ENCODE data around the gene GREB1L.

GREB1L gene

GRCh38 chr18:21391074-21391673 is 149.1 kb downstream of the GREB1L start:
- H3K79me2 ChIP-seq (ENCODE audit: low read length) = no peaks in the 10 kb centered on the region
- no peaks in the 10 kb centered on the region for H3F3A ChIP-seq (ENCODE audit: insufficient read depth, low read length)
- H3K27ac ChIP-seq (ENCODE audit: low read length) = no peak overlapping the region
- no peak overlapping the region for H2AFZ ChIP-seq (ENCODE audit: low read length)
- no peaks in the 10 kb centered on the region for H3K27me3 ChIP-seq (replicated peaks; ENCODE audit: insufficient read depth, low read length)
- H3K9me2 ChIP-seq (replicated peaks; ENCODE audit: insufficient read depth, low read length) = no peaks in the 10 kb centered on the region
- H4K20me1 ChIP-seq (ENCODE audit: insufficient read depth, low read length) = no peaks in the 10 kb centered on the region
- no peak for DNase-seq
- H3K4me3 ChIP-seq (ENCODE audit: low read length) = no peak overlapping the region
- no peak overlapping the region for H3K4me2 ChIP-seq (ENCODE audit: low read depth, low read length)
- H3K9ac ChIP-seq (ENCODE audit: low read length) = no peak overlapping the region
- TF ChIP-seq EZH2phosphoT487 (IDR thresholded peaks at IDR 0.05; ENCODE audit: low read length) (no peak), CTCF (IDR thresholded peaks at IDR 0.05; ENCODE audit: low read length) (no peak), EZH2 (optimal IDR thresholded peaks at IDR 0.05; ENCODE audit: low read depth, low read length) (no peak)
- H3K4me1 ChIP-seq (ENCODE audit: low read length) = no peaks in the 10 kb centered on the region
- H3K36me3 ChIP-seq (replicated peaks; ENCODE audit: insufficient read depth, low read length) = no peaks in the 10 kb centered on the region
- no peaks in the 10 kb centered on the region for H3K9me3 ChIP-seq (replicated peaks; ENCODE audit: insufficient read depth, low read length)

GRCh38 chr18:21393986-21394385 is 152.0 kb downstream of the GREB1L start:
- H3K9me3 ChIP-seq (replicated peaks; ENCODE audit: insufficient read depth, low read length) = no peaks in the 10 kb centered on the region
- no peak overlapping the region for H2AFZ ChIP-seq (ENCODE audit: low read length)
- TF ChIP-seq CTCF (IDR thresholded peaks at IDR 0.05; ENCODE audit: low read length) = no peak
- TF ChIP-seq EZH2 (optimal IDR thresholded peaks at IDR 0.05; ENCODE audit: low read depth, low read length) = no peak
- no peaks in the 10 kb centered on the region for H3K79me2 ChIP-seq (ENCODE audit: low read length)
- no peaks in the 10 kb centered on the region for H3K4me1 ChIP-seq (ENCODE audit: low read length)
- H3K9ac ChIP-seq (ENCODE audit: low read length) = no peak overlapping the region
- no peak for DNase-seq
- no peaks in the 10 kb centered on the region for H4K20me1 ChIP-seq (ENCODE audit: insufficient read depth, low read length)
- no peak overlapping the region for H3K4me3 ChIP-seq (ENCODE audit: low read length)
- no peaks in the 10 kb centered on the region for H3K36me3 ChIP-seq (replicated peaks; ENCODE audit: insufficient read depth, low read length)
- H3K9me2 ChIP-seq (replicated peaks; ENCODE audit: insufficient read depth, low read length) = no peaks in the 10 kb centered on the region
- H3F3A ChIP-seq (ENCODE audit: insufficient read depth, low read length) = no peaks in the 10 kb centered on the region
- H3K4me2 ChIP-seq (ENCODE audit: low read depth, low read length) = no peak overlapping the region
- no peaks in the 10 kb centered on the region for H3K27me3 ChIP-seq (replicated peaks; ENCODE audit: insufficient read depth, low read length)
- no peak overlapping the region for H3K27ac ChIP-seq (ENCODE audit: low read length)

- no peaks in the 10 kb centered on the region for H3K9me3 ChIP-seq (replicated peaks; ENCODE audit: insufficient read depth, low read length)
- H4K20me1 ChIP-seq (ENCODE audit: insufficient read depth, low read length) = no peaks in the 10 kb centered on the region
- no peak for TF ChIP-seq CTCF (IDR thresholded peaks at IDR 0.05; ENCODE audit: low read length)
- no peak for TF ChIP-seq EZH2 (optimal IDR thresholded peaks at IDR 0.05; ENCODE audit: low read depth, low read length)
- TF ChIP-seq EZH2phosphoT487 (IDR thresholded peaks at IDR 0.05; ENCODE audit: low read length) = no peak
- no peaks in the 10 kb centered on the region for H3F3A ChIP-seq (ENCODE audit: insufficient read depth, low read length)
- H3K27me3 ChIP-seq (replicated peaks; ENCODE audit: insufficient read depth, low read length) = no peaks in the 10 kb centered on the region
- no peaks in the 10 kb centered on the region for H3K4me1 ChIP-seq (ENCODE audit: low read length)
- no peaks in the 10 kb centered on the region for H3K79me2 ChIP-seq (ENCODE audit: low read length)
- H3K9me2 ChIP-seq (replicated peaks; ENCODE audit: insufficient read depth, low read length) = no peaks in the 10 kb centered on the region
- no peak overlapping the region for H3K4me3 ChIP-seq (ENCODE audit: low read length)
- no peaks in the 10 kb centered on the region for H3K36me3 ChIP-seq (replicated peaks; ENCODE audit: insufficient read depth, low read length)
- H3K9ac ChIP-seq (ENCODE audit: low read length) = no peak overlapping the region
- H2AFZ ChIP-seq (ENCODE audit: low read length) = no peak overlapping the region
- H3K4me2 ChIP-seq (ENCODE audit: low read depth, low read length) = no peak overlapping the region
- no peak for DNase-seq
- H3K27ac ChIP-seq (ENCODE audit: low read length) = no peak overlapping the region
Observed at GRCh38 chr18:21398121-21398520, 156.1 kb downstream of the GREB1L start.
